D341Med (cell line): ENCODE measurements around the gene NRM.

Experiments used
- DNase-seq: peaks from one replicate; pipeline ENCODE4 v3.0.0; 2012; ENCODE audit warnings: low spot score

Gene NRM

GRCh38 chr6:30688569-30688968 is 2.2 kb downstream of the NRM start:
- DNase-seq, result no peak

- DNase-seq, result no peak
These were observed 2.9 kb downstream of the NRM start for GRCh38 chr6:30687659-30688431.

GRCh38 chr6:30686908-30687658 is 3.7 kb downstream of the NRM start:
- peak; percentile 88 for DNase-seq

GRCh38 chr6:30686009-30686907 is 4.5 kb downstream of the NRM start, which contains the start of gene PPP1R18:
TSS of gene PPP1R18 (minus strand) at chr6:30686645. CDS start at chr6:30686018, 627 bp downstream.
- DNase-seq, result peak; percentile 74

GRCh38 chr6:30685157-30686008 is 5.4 kb downstream of the NRM start:
- DNase-seq, result no peak

- no peak for DNase-seq
These were observed 6.2 kb downstream of the NRM start for GRCh38 chr6:30684386-30685156.

GRCh38 chr6:30683980-30684338 is 6.8 kb downstream of the NRM start:
- DNase-seq, result no peak

GRCh38 chr6:30683183-30683979 is 7.4 kb downstream of the NRM start:
- no peak for DNase-seq

GRCh38 chr6:30682143-30683117 is 8.4 kb downstream of the NRM start:
- DNase-seq, result no peak

GRCh38 chr6:30681766-30682142 is 9.0 kb downstream of the NRM start:
- DNase-seq, result no peak

- DNase-seq, result no peak
These were observed 10.8 kb downstream of the NRM start for GRCh38 chr6:30679765-30680535.

GRCh38 chr6:30678964-30679726 is 11.6 kb downstream of the NRM start:
- peak; percentile 91 for DNase-seq

- DNase-seq, result no peak
These were observed 14.0 kb downstream of the NRM start for GRCh38 chr6:30676660-30677285.

- DNase-seq, result peak; percentile 87
These were observed 18.1 kb downstream of the NRM start, which contains the start of gene DHX16 for GRCh38 chr6:30672445-30673253. TSS of gene DHX16 (minus strand) at chr6:30673006. CDS start at chr6:30672841, 165 bp downstream.

GRCh38 chr6:30670760-30671527 is 19.8 kb downstream of the NRM start:
- no peak for DNase-seq
